IPS-NIHi11 (cell line): ENCODE data around the gene INO80B.
"Not testable (repeated sequence)": the region's sequence is repeated elsewhere in the genome, so short reads cannot be mapped to it uniquely, and the experiment has no call there.

Experiments
- DNase-seq: peaks from one replicate; pipeline ENCODE4 v3.0.0; 2012; ENCODE audit warnings: mixed read lengths, low spot score

Gene INO80B

GRCh38 chr2:74426181-74426758, 28.6 kb upstream of the INO80B start:
- no peak for DNase-seq

GRCh38 chr2:74427551-74427950, 27.3 kb upstream of the INO80B start:
- no peak for DNase-seq

GRCh38 chr2:74428675-74429074, 26.2 kb upstream of the INO80B start:
- no peak for DNase-seq

- DNase-seq, result no peak
Observed at GRCh38 chr2:74429487-74430451, 25.1 kb upstream of the INO80B start.

- no peak for DNase-seq
Observed at GRCh38 chr2:74430502-74430901, 24.4 kb upstream of the INO80B start.

GRCh38 chr2:74436111-74436805, 18.6 kb upstream of the INO80B start:
- DNase-seq, result no peak

GRCh38 chr2:74436848-74437695, 17.8 kb upstream of the INO80B start:
- peak; percentile 41 for DNase-seq

GRCh38 chr2:74438248-74438647, 16.6 kb upstream of the INO80B start:
- no peak for DNase-seq

GRCh38 chr2:74439373-74439772, 15.5 kb upstream of the INO80B start:
- DNase-seq, result no peak

GRCh38 chr2:74439803-74440377, 15.0 kb upstream of the INO80B start:
- no peak for DNase-seq

- DNase-seq, result peak; percentile 100
Observed at GRCh38 chr2:74440378-74441169, 14.3 kb upstream of the INO80B start.

GRCh38 chr2:74441170-74441689, 13.7 kb upstream of the INO80B start:
- no peak for DNase-seq

- peak; percentile 86 for DNase-seq
Observed at GRCh38 chr2:74441690-74442482, 13.0 kb upstream of the INO80B start, which contains the start of gene RTKN. TSS of gene RTKN (minus strand) at chr2:74441937. CDS start at chr2:74441816, 121 bp downstream.

GRCh38 chr2:74442483-74443297, 12.2 kb upstream of the INO80B start:
- not testable (repeated sequence) for DNase-seq

GRCh38 chr2:74444498-74445318, 10.2 kb upstream of the INO80B start:
- no peak for DNase-seq

- DNase-seq, result no peak
Observed at GRCh38 chr2:74447230-74447999, 7.5 kb upstream of the INO80B start.

GRCh38 chr2:74448771-74449170, 6.1 kb upstream of the INO80B start:
- no peak for DNase-seq
